ENCODE results near the gene SENP6. TPM values are rescaled to one million over a fixed set of nuclear protein-coding genes. Genes with fewer than 3 reads are reported as not detected.
"Not testable (repeated sequence)": the region's sequence is repeated elsewhere in the genome, so short reads cannot be mapped to it uniquely, and the experiment has no call there.

SENP6 gene
- total RNA-seq, 1 donor from 2014 or later: 23.9 TPM

GRCh38 chr6:75605635-75606034 lies 4.0 kb downstream of the SENP6 start:
- DNase-seq (ENCODE audit: low spot score) (no peak), ATAC-seq (no peak)

- DNase-seq (ENCODE audit: low spot score) (no peak), ATAC-seq (no peak)
Measured at GRCh38 chr6:75608304-75608703, 6.6 kb downstream of the SENP6 start.

- DNase-seq (ENCODE audit: low spot score) (no peak), ATAC-seq (no peak)
Measured at GRCh38 chr6:75608956-75609533, 7.4 kb downstream of the SENP6 start.

GRCh38 chr6:75609639-75610590 lies 8.2 kb downstream of the SENP6 start:
- no peak for ATAC-seq

GRCh38 chr6:75611011-75611701 lies 9.5 kb downstream of the SENP6 start:
- ATAC-seq (no peak), DNase-seq (ENCODE audit: low spot score) (no peak)

More at GRCh38 chr6:75609639-75610590, 8.2 kb downstream of the SENP6 start:
- DNase-seq (ENCODE audit: low spot score): no peak

GRCh38 chr6:75611702-75612375 lies 10.2 kb downstream of the SENP6 start:
- ATAC-seq (no peak), DNase-seq (ENCODE audit: low spot score) (no peak)

- ATAC-seq (no peak), DNase-seq (ENCODE audit: low spot score) (no peak)
Measured at GRCh38 chr6:75612434-75612833, 10.8 kb downstream of the SENP6 start.

- DNase-seq (ENCODE audit: low spot score) (no peak), ATAC-seq (peak; percentile 70)
Measured at GRCh38 chr6:75613056-75613501, 11.4 kb downstream of the SENP6 start.

GRCh38 chr6:75618437-75618836 lies 16.8 kb downstream of the SENP6 start:
- no peak for ATAC-seq

GRCh38 chr6:75619230-75619899 lies 17.7 kb downstream of the SENP6 start:
- ATAC-seq (peak; percentile 35), DNase-seq (ENCODE audit: low spot score) (no peak)

More at GRCh38 chr6:75618437-75618836, 16.8 kb downstream of the SENP6 start:
- no peak for DNase-seq (ENCODE audit: low spot score)

GRCh38 chr6:75620381-75621304 lies 19.0 kb downstream of the SENP6 start:
- ATAC-seq: peak; percentile 26
- no peak for DNase-seq (ENCODE audit: low spot score)

GRCh38 chr6:75621846-75622245 lies 20.2 kb downstream of the SENP6 start:
- no peak for ATAC-seq

GRCh38 chr6:75623491-75623890 lies 21.8 kb downstream of the SENP6 start:
- no peak for ATAC-seq

More at GRCh38 chr6:75621846-75622245, 20.2 kb downstream of the SENP6 start:
- no peak for DNase-seq (ENCODE audit: low spot score)

GRCh38 chr6:75624335-75624734 lies 22.7 kb downstream of the SENP6 start:
- ATAC-seq (peak; percentile 48), DNase-seq (ENCODE audit: low spot score) (no peak)

More at GRCh38 chr6:75623491-75623890, 21.8 kb downstream of the SENP6 start:
- DNase-seq (ENCODE audit: low spot score): no peak

GRCh38 chr6:75624988-75625387 lies 23.3 kb downstream of the SENP6 start:
- DNase-seq (ENCODE audit: low spot score) (peak; percentile 60), ATAC-seq (peak; percentile 83)

GRCh38 chr6:75626561-75626960 lies 24.9 kb downstream of the SENP6 start:
- no peak for DNase-seq (ENCODE audit: low spot score)
- no peak for ATAC-seq

- ATAC-seq; DNase-seq (ENCODE audit: low spot score): not testable (repeated sequence)
Measured at GRCh38 chr6:75627708-75628107, 26.0 kb downstream of the SENP6 start.

GRCh38 chr6:75631859-75632635 lies 30.4 kb downstream of the SENP6 start:
- DNase-seq (ENCODE audit: low spot score) (no peak), ATAC-seq (no peak)

Measured in left lobe of liver (tissue), 2 donors.